HUES48 (cell line): Measurements from ENCODE around the gene SCRN2.

Source experiments
- H3K27ac ChIP-seq: one replicate; pipeline ENCODE4 v1.7.0; 2013; ENCODE audit warnings: low read depth, low read length, inconsistent platforms
- H3K27me3 ChIP-seq: 2 replicates; pipeline ENCODE4 v1.6.1; 2013; ENCODE audit warnings: mild to moderate bottlenecking, low read length; ENCODE audit not compliant: control insufficient read depth, insufficient read depth
- H3K36me3 ChIP-seq: 2 replicates; pipeline ENCODE4 v1.6.1; 2013; ENCODE audit warnings: low read length; ENCODE audit not compliant: control insufficient read depth, insufficient read depth
- H3K4me1 ChIP-seq: 2 replicates; pipeline ENCODE4 v1.6.1; 2013; ENCODE audit warnings: mild to moderate bottlenecking, low read length; ENCODE audit not compliant: control insufficient read depth, insufficient read depth
- H3K4me3 ChIP-seq: 2 replicates; pipeline ENCODE4 v1.5.1; 2013; ENCODE audit warnings: mild to moderate bottlenecking, low read depth, low read length
- H3K9ac ChIP-seq: 2 replicates; pipeline ENCODE4 v1.6.1; 2013; ENCODE audit warnings: mild to moderate bottlenecking, low read depth, low read length, moderate library complexity
- H3K9me3 ChIP-seq: 2 replicates; pipeline ENCODE4 v1.6.1; 2013; ENCODE audit warnings: low read length; ENCODE audit not compliant: control insufficient read depth, insufficient read depth

Gene SCRN2

GRCh38 chr17:47879028-47879585, 38.0 kb upstream of the SCRN2 start:
- Histone ChIP-seq H3K27me3 (peaks cover 14% of the 10 kb centered on the region), H3K36me3 (no peaks in the 10 kb centered on the region), H3K4me3 (no peak overlapping the region), H3K27ac (no peak overlapping the region), H3K4me1 (peaks cover 27% of the 10 kb centered on the region), H3K9ac (no peak overlapping the region), H3K9me3 (no peaks in the 10 kb centered on the region)

GRCh38 chr17:47878203-47879027, 37.3 kb upstream of the SCRN2 start:
- no peaks in the 10 kb centered on the region for H3K9me3 ChIP-seq
- peaks cover 18% of the 10 kb centered on the region for H3K27me3 ChIP-seq
- H3K9ac ChIP-seq, result no peak overlapping the region
- H3K27ac ChIP-seq, result no peak overlapping the region
- no peak overlapping the region for H3K4me3 ChIP-seq
- H3K4me1 ChIP-seq, result peaks cover 32% of the 10 kb centered on the region
- no peaks in the 10 kb centered on the region for H3K36me3 ChIP-seq

GRCh38 chr17:47877368-47878034, 36.4 kb upstream of the SCRN2 start:
- H3K36me3 ChIP-seq, result no peaks in the 10 kb centered on the region
- no peaks in the 10 kb centered on the region for H3K9me3 ChIP-seq
- H3K27ac ChIP-seq, result no peak overlapping the region
- no peak overlapping the region for H3K4me3 ChIP-seq
- no peak overlapping the region for H3K9ac ChIP-seq
- peaks cover 21% of the 10 kb centered on the region for H3K27me3 ChIP-seq
- H3K4me1 ChIP-seq, result peaks cover 36% of the 10 kb centered on the region

GRCh38 chr17:47875011-47875985, 34.2 kb upstream of the SCRN2 start:
- Histone ChIP-seq H3K27ac (no peak overlapping the region), H3K4me3 (no peak overlapping the region), H3K36me3 (no peaks in the 10 kb centered on the region), H3K4me1 (peaks cover 40% of the 10 kb centered on the region), H3K27me3 (peaks cover 40% of the 10 kb centered on the region), H3K9me3 (no peaks in the 10 kb centered on the region), H3K9ac (no peak overlapping the region)

- H3K9me3 ChIP-seq, result no peaks in the 10 kb centered on the region
- 0 out of 2 replicates have a peak overlapping the region, but pooled peaks have one; percentile 63 for H3K4me3 ChIP-seq
- no peaks in the 10 kb centered on the region for H3K36me3 ChIP-seq
- peaks cover 47% of the 10 kb centered on the region for H3K4me1 ChIP-seq
- H3K27me3 ChIP-seq, result peaks cover 59% of the 10 kb centered on the region
- no peak overlapping the region for H3K9ac ChIP-seq
- H3K27ac ChIP-seq, result peak overlapping the region; percentile 22
Observed at GRCh38 chr17:47873200-47874090, 32.4 kb upstream of the SCRN2 start.

- Histone ChIP-seq H3K4me3 (peak overlapping the region; percentile 63), H3K9ac (no peak overlapping the region), H3K27me3 (peaks cover 66% of the 10 kb centered on the region), H3K27ac (peak overlapping the region; percentile 53), H3K36me3 (no peaks in the 10 kb centered on the region), H3K4me1 (peaks cover 40% of the 10 kb centered on the region), H3K9me3 (no peaks in the 10 kb centered on the region)
Observed at GRCh38 chr17:47872651-47873161, 31.6 kb upstream of the SCRN2 start.

- H3K27ac ChIP-seq, result peak overlapping the region; percentile 53
- H3K4me1 ChIP-seq, result peaks cover 38% of the 10 kb centered on the region
- H3K9me3 ChIP-seq, result no peaks in the 10 kb centered on the region
- peak overlapping the region; percentile 63 for H3K4me3 ChIP-seq
- H3K36me3 ChIP-seq, result no peaks in the 10 kb centered on the region
- no peak overlapping the region for H3K9ac ChIP-seq
- H3K27me3 ChIP-seq, result peaks cover 72% of the 10 kb centered on the region
Observed at GRCh38 chr17:47872019-47872650, 31.1 kb upstream of the SCRN2 start.

- H3K27ac ChIP-seq, result no peak overlapping the region
Observed at GRCh38 chr17:47871048-47871447, 30.0 kb upstream of the SCRN2 start.

GRCh38 chr17:47870056-47870455, 29.0 kb upstream of the SCRN2 start:
- peaks cover 73% of the 10 kb centered on the region for H3K27me3 ChIP-seq
- H3K9ac ChIP-seq, result no peak overlapping the region
- H3K9me3 ChIP-seq, result no peaks in the 10 kb centered on the region
- no peak overlapping the region for H3K27ac ChIP-seq
- H3K36me3 ChIP-seq, result no peaks in the 10 kb centered on the region
- H3K4me3 ChIP-seq, result no peak overlapping the region
- H3K4me1 ChIP-seq, result peaks cover 30% of the 10 kb centered on the region

More at GRCh38 chr17:47871048-47871447, 30.0 kb upstream of the SCRN2 start:
- Histone ChIP-seq H3K4me3 (no peak overlapping the region), H3K9me3 (no peaks in the 10 kb centered on the region), H3K27me3 (peaks cover 75% of the 10 kb centered on the region), H3K4me1 (peaks cover 38% of the 10 kb centered on the region), H3K36me3 (no peaks in the 10 kb centered on the region), H3K9ac (no peak overlapping the region)
